ENCODE measurements around the gene CDC42BPA. TPM values are rescaled to one million over a fixed set of nuclear protein-coding genes. Genes with fewer than 3 reads are reported as not detected.

CDC42BPA gene
- total RNA-seq, 1 experiment from 2014 or later = 30.1 TPM

- Histone ChIP-seq H3K23ac (ENCODE audit: insufficient read length, low read depth, low read length) (no peak overlapping the region), H2AK5ac (ENCODE audit: insufficient read length, low read length) (no peak overlapping the region), H2BK20ac (ENCODE audit: low read depth, low read length, poor library complexity, severe bottlenecking) (no peak overlapping the region), H3K18ac (ENCODE audit: insufficient read length, low read depth, low read length) (no peak overlapping the region), H3K9ac (ENCODE audit: extremely low read depth, insufficient read length, low read length) (no peak overlapping the region), H3K4me1 (ENCODE audit: insufficient read depth, low read length) (no peaks in the 10 kb centered on the region), H2BK5ac (ENCODE audit: insufficient read length, low read length) (no peak overlapping the region), H3K27ac (ENCODE audit: insufficient read length, low read depth, low read length) (no peak overlapping the region), H4K20me1 (ENCODE audit: control insufficient read depth, insufficient read depth, insufficient read length) (no peaks in the 10 kb centered on the region), H3K23me2 (ENCODE audit: insufficient read length, low read depth, low read length, poor library complexity, severe bottlenecking) (no peaks in the 10 kb centered on the region), H3K27me3 (ENCODE audit: insufficient read depth, low read length) (no peaks in the 10 kb centered on the region), H3K9me3 (ENCODE audit: control insufficient read depth, low read depth, low read length) (no peaks in the 10 kb centered on the region), H2AFZ (ENCODE audit: low read length) (no peak overlapping the region), H3K79me2 (ENCODE audit: insufficient read depth, low read length) (no peaks in the 10 kb centered on the region), H3K56ac (ENCODE audit: insufficient read length, low read depth, low read length) (no peak overlapping the region), H3K14ac (ENCODE audit: insufficient read depth, low read length) (no peak overlapping the region; the same call in 1 of the 2 replicates), H2BK12ac (ENCODE audit: insufficient read length, low read depth, low read length) (no peak overlapping the region), H2BK120ac (ENCODE audit: low read depth, low read length, poor library complexity, severe bottlenecking) (no peak overlapping the region), H3K79me1 (ENCODE audit: insufficient read depth, low read depth, low read length, poor library complexity, severe bottlenecking) (no peaks in the 10 kb centered on the region), H3K4me2 (ENCODE audit: insufficient read depth, insufficient read length, low read length) (no peak overlapping the region), H4K8ac (replicated peaks; ENCODE audit: insufficient read length, low read depth, low read length) (no peak overlapping the region), H3K4ac (ENCODE audit: low read depth, low read length) (no peak overlapping the region), H4K5ac (ENCODE audit: insufficient read length, low read depth, low read length) (no peak overlapping the region), H4K91ac (ENCODE audit: insufficient read length, low read depth, low read length) (no peak overlapping the region), H3T11ph (ENCODE audit: low read length) (no peak overlapping the region), H2BK15ac (ENCODE audit: low read depth, low read length) (no peak overlapping the region)
- WGBS (ENCODE audit: extremely low coverage, insufficient read length, low lambda C conversion rate) = no CpG with 5 or more reads among the region's 21 CpGs
- Mint-ChIP-seq H3K27ac (peak overlapping the region in 2 of 3 experiments; percentile 8 to 39; a peak in 3 of 7 replicates), H3K4me3 (no peak overlapping the region; a peak in 1 of 5 replicates), H3K36me3 (ENCODE audit: insufficient read depth in 1 of 3, low read depth in 3 of 3) (peaks cover 7 to 24% (median 21%) of the 10 kb centered on the region in 3 experiments), H3K27me3 (ENCODE audit: low read depth) (no peaks in the 10 kb centered on the region), H3K9me3 (no peaks in the 10 kb centered on the region), H3K4me1 (peaks cover 14 to 38% of the 10 kb centered on the region in 2 experiments)
- DNase-seq = peak; percentile 26
- TF ChIP-seq CTCF (conservative IDR thresholded peaks at IDR 0.05) = no peak
Observed at GRCh38 chr1:226986496-226987178, 331.7 kb downstream of the CDC42BPA start.

Data from H9 (cell line).